NCI-H526 (cell line): ENCODE data around the gene ITPR2.

Experiments used
- DNase-seq, 2 experiments: peaks; one replicate each; lab custom pipeline; 2025; lab: John Stamatoyannopoulos, UW

Gene ITPR2

GRCh38 chr12:26754148-26754547, 78.8 kb downstream of the ITPR2 start:
- no peak for DNase-seq

- DNase-seq: no peak
These were observed 81.8 kb downstream of the ITPR2 start for GRCh38 chr12:26751179-26751578.

GRCh38 chr12:26750531-26751175, 82.3 kb downstream of the ITPR2 start:
- DNase-seq: no peak

- no peak for DNase-seq
These were observed 83.2 kb downstream of the ITPR2 start for GRCh38 chr12:26749781-26750180.

GRCh38 chr12:26748741-26749431, 84.1 kb downstream of the ITPR2 start:
- peak in 1 of 2 experiments; percentile 33 for DNase-seq

GRCh38 chr12:26748412-26748740, 84.6 kb downstream of the ITPR2 start:
- no peak for DNase-seq

DNA sequence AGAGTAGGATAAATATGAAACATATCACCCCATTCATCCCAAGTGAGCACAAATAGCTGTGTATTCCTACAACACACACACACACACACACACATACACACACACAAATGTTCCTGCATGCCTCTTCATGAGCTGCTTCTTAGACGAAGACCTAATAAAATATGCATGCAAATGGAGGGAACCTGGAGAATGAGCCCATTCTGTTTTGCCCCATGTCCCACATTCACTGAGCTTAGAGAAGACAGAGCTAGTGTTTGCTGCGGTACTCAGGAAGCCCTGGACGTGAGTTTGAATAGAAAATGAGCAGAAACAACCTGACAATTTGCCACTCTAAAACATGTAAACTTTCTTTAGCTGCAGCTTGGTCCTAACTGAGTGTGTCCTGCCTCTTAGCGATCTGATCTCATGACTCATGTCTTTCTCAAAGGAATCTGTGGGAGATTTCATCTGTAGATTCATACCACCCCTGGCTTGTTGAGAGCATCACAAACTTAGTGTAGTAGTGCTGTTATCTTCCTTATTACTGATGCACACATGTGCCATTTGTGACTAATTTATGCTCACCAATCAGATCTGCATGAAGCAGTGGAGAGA, 86.8 kb downstream of the ITPR2 start:
- peak; percentile 95 to 96 for DNase-seq

GRCh38 chr12:26744697-26745440, 88.1 kb downstream of the ITPR2 start:
- DNase-seq: peak; percentile 28 to 50

DNA sequence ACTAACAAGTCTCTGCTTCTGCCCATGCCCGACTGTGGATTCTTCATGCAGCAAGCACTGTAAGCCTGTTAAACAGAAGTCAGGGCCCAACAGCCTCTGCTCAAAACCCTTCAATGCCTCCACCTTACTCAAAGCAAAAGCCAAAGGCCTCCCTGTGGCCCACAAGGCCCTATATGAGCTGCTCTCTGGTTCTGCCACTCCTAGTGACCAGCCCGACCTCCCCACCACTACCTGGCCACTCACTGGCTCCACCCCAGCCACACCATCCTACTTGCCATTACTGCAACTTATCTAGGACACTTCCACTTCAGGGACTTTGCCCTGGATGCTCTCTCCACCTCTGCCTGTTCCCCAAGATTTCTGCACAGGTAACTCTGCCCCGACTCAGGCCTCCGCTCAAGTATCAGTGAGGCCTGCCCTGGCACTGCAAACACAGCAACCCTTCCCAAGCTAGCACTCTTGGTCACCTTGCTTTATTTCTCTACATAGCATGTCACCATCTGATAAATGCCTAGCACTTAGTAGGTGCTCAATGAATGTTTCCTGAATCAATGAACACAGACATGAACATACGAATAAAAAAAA, 88.9 kb downstream of the ITPR2 start:
- no peak for DNase-seq

DNA sequence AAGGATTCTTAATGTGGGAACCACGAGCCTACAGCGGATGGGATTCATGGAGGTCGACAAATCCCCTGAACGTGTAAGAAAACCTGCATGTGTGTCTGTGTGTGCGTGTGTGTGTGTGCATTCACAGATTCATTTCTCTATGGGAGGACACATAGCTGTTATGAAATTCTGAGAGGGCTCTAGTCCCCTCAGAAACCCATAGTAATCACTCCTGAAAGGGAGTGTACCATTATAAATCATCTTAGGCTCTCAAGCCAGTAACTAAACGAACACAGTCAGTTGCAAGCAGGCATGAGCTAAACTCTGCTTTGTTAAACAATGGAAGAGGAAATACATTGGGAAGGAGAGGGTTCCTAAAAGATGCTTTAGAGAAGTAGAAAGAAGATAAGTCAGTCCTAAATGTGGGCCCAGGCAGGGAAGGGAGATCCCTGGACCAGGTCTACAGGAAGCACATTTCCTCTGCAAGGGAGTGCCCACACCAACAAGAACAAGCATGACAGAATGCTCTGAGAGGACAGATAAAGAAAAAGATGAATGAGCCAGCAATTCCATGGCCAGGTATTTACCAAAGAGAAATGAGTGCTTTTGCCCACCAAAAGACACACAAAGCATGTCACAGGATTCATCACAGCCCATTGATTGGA, 91.3 kb downstream of the ITPR2 start:
- DNase-seq: no peak

GRCh38 chr12:26740991-26741390, 92.0 kb downstream of the ITPR2 start:
- DNase-seq: no peak

DNA sequence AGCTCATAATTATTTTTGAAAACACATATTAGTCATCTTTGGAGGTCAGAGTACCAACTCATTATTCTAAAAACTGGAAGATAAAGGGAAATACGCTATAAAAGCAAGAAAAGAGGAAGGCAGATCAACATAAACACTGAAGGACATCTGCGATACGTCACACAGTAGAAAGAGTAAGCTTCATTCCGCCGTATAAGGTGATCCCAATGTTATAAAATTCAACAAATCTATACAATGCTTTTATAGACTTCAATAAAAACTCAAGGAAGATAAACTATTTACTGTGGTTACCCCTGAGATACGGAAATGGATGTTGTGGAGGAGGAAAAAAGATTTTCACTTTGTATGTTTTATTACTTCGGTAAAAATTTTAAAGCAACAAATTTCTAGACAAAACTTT, 92.6 kb downstream of the ITPR2 start:
- DNase-seq: no peak

- DNase-seq: no peak
These were observed 95.4 kb downstream of the ITPR2 start for GRCh38 chr12:26737487-26738030.

DNA sequence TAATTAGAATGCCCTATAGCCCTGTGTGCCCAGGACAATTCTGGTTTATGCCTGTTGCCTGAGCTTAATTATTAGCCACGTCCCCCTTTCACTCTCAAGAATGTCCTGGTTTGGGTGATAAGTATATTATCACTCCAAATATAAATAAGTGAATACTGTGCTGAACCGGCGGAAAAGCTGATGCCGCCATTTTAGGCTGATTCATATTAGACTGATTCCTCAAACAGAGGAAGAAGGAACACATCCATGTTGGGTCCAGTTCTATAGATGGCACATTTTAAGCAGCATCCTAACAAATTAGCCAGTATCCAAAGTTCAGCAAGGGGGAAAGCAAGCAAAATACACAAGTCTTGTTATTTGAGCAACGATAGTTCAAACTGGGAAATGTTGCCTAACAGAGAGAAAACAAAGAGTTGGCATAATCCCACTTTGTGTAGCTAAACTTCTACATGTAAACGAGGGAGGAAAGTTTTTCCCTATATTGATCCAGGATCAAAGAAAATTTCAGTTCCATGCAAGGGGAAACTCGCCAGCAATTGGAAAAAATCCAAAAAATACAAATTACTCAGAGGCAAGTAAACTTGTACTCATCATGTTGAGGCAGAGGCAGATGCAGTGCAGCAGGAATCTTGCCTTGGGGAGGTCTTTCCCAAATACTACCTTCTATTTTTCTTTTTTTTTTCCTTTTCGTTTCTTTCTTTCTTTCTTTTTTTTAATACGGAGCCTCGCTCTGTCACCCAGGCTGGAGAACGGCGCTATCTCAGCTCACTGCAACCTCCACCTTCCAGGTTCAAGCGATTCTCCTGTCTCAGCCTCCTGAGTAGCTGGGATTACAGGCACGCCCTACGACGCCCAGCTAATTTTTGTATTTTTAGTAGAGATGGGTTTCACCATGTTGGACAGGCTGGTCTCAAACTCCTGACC, 96.2 kb downstream of the ITPR2 start:
- no peak for DNase-seq

GRCh38 chr12:26735249-26735639, 97.8 kb downstream of the ITPR2 start:
- no peak for DNase-seq

GRCh38 chr12:26734510-26735248, 98.3 kb downstream of the ITPR2 start:
- DNase-seq: no peak

DNA sequence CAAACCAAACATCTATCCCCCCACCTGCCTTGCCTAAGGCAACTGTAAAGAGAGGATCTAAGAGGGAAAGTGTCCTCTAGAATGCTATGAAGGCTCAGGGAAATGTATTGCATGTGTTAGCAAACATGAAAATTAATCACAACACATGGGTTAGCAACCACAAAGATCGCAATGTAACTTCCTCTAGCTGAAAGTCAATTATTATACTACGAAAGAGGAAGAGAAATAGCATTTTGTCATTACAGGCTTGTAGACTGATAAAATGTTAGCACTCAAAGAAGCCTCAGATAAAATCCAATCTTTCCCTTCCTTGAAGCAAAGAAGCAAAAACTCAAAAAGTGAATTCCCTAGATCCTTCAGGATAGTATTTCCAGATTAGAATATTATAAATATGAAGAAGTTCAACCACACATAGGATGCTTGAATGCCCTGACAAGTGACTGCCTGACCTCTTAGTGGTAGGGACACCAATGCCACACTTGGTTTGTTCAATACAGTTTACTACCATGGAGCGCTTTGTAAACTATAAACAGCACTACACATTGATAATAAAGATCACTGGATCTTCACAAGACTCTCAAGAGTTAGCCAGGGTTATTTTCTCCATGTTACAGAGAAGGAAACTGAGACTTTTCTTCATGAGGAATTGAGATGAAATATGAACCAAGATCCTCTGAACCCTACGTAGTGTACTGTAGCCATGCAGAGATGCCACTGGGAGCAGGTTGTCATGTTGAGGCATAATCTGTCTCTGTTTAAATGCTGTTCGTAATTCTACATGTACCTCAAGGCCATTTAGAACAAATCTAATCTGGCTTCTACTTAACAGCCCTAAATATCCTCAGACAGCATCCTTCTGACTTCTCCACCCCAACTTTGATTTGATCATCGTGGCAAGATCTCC, 100.7 kb downstream of the ITPR2 start:
- DNase-seq: no peak

- DNase-seq: no peak
These were observed 102.3 kb downstream of the ITPR2 start for GRCh38 chr12:26730481-26731350.
